ENCODE results near the gene PRKD1. TPM values are rescaled to one million over a fixed set of nuclear protein-coding genes. Genes with fewer than 3 reads are reported as not detected.

The PRKD1 gene
- total and polyA plus RNA-seq, 2 of the 13 experiments (the other 11 are each of a cell fraction or from before 2014, with no cell fraction given): 0.22 to 1.3 TPM

DNA sequence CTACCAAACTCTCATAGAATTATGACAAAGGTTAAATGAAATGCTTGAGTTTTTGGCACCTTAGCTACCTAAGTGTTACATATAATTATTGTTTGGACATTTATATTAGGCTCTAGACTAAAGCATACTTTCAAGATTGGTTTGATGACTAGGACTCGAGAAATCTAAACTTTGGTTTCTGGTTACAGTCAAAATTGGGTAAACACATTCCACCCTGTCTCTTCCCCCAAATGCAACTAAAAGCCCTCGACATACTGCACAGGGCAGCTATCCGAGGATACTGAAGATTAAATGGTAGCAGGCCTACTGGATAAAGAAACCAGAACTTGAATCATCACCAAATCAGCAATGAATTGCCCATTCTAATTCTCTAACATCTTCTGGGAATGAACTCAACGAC, 369.1 kb downstream of the PRKD1 start:
- ChIA-PET POLR2A (no interaction called here), CTCF (ENCODE audit: low intra/inter-chr PET ratio, low total read pairs) (no interaction called here)
- H3K27ac ChIP-seq (ENCODE audit: extremely low read length, insufficient read depth, low read length): no peak overlapping the region
- no peak overlapping the region for H3K4me2 ChIP-seq (ENCODE audit: low read depth, low read length)
- H2AFZ ChIP-seq (ENCODE audit: low read length): no peak overlapping the region
- H3K9ac ChIP-seq (ENCODE audit: insufficient read depth, low read depth, low read length): no peak overlapping the region
- TF ChIP-seq KDM2A (CRISPR knock-in tag; IDR thresholded peaks at IDR 0.05; ENCODE audit: borderline replicate concordance, low read depth): no peak
- TF ChIP-seq, protein P1, sequence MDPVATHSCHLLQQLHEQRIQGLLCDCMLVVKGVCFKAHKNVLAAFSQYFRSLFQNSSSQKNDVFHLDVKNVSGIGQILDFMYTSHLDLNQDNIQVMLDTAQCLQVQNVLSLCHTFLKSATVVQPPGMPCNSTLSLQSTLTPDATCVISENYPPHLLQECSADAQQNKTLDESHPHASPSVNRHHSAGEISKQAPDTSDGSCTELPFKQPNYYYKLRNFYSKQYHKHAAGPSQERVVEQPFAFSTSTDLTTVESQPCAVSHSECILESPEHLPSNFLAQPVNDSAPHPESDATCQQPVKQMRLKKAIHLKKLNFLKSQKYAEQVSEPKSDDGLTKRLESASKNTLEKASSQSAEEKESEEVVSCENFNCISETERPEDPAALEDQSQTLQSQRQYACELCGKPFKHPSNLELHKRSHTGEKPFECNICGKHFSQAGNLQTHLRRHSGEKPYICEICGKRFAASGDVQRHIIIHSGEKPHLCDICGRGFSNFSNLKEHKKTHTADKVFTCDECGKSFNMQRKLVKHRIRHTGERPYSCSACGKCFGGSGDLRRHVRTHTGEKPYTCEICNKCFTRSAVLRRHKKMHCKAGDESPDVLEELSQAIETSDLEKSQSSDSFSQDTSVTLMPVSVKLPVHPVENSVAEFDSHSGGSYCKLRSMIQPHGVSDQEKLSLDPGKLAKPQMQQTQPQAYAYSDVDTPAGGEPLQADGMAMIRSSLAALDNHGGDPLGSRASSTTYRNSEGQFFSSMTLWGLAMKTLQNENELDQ (CRISPR knock-in tag; IDR thresholded peaks at IDR 0.05; ENCODE audit: borderline replicate concordance): no peak
- TF ChIP-seq EZH2 (conservative IDR thresholded peaks at IDR 0.05; ENCODE audit: low read depth, low read length): no peak
- no peak for TF ChIP-seq KMT2A (CRISPR knock-in tag; IDR thresholded peaks at IDR 0.05)
- TF ChIP-seq, protein P2, sequence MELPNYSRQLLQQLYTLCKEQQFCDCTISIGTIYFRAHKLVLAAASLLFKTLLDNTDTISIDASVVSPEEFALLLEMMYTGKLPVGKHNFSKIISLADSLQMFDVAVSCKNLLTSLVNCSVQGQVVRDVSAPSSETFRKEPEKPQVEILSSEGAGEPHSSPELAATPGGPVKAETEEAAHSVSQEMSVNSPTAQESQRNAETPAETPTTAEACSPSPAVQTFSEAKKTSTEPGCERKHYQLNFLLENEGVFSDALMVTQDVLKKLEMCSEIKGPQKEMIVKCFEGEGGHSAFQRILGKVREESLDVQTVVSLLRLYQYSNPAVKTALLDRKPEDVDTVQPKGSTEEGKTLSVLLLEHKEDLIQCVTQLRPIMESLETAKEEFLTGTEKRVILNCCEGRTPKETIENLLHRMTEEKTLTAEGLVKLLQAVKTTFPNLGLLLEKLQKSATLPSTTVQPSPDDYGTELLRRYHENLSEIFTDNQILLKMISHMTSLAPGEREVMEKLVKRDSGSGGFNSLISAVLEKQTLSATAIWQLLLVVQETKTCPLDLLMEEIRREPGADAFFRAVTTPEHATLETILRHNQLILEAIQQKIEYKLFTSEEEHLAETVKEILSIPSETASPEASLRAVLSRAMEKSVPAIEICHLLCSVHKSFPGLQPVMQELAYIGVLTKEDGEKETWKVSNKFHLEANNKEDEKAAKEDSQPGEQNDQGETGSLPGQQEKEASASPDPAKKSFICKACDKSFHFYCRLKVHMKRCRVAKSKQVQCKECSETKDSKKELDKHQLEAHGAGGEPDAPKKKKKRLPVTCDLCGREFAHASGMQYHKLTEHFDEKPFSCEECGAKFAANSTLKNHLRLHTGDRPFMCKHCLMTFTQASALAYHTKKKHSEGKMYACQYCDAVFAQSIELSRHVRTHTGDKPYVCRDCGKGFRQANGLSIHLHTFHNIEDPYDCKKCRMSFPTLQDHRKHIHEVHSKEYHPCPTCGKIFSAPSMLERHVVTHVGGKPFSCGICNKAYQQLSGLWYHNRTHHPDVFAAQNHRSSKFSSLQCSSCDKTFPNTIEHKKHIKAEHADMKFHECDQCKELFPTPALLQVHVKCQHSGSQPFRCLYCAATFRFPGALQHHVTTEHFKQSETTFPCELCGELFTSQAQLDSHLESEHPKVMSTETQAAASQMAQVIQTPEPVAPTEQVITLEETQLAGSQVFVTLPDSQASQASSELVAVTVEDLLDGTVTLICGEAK (IDR thresholded peaks at IDR 0.05): no peak
- TF ChIP-seq, protein P2 (CRISPR knock-in tag; IDR thresholded peaks at IDR 0.05): no peak
- TF ChIP-seq ZNF557 (CRISPR knock-in tag; IDR thresholded peaks at IDR 0.05): no peak
- TF ChIP-seq XRCC5 (optimal IDR thresholded peaks at IDR 0.05; ENCODE audit: low read length): no peak
- TF ChIP-seq NFIB (CRISPR knock-in tag; IDR thresholded peaks at IDR 0.05; ENCODE audit: borderline replicate concordance): no peak
- no peak for TF ChIP-seq KLF11 (CRISPR knock-in tag; IDR thresholded peaks at IDR 0.05)
- TF ChIP-seq, protein P3, sequence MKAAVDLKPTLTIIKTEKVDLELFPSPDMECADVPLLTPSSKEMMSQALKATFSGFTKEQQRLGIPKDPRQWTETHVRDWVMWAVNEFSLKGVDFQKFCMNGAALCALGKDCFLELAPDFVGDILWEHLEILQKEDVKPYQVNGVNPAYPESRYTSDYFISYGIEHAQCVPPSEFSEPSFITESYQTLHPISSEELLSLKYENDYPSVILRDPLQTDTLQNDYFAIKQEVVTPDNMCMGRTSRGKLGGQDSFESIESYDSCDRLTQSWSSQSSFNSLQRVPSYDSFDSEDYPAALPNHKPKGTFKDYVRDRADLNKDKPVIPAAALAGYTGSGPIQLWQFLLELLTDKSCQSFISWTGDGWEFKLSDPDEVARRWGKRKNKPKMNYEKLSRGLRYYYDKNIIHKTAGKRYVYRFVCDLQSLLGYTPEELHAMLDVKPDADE (CRISPR knock-in tag; IDR thresholded peaks at IDR 0.05): no peak
- TF ChIP-seq AHR (CRISPR knock-in tag; IDR thresholded peaks at IDR 0.05): no peak
- no peak for TF ChIP-seq MAF1 (CRISPR knock-in tag; IDR thresholded peaks at IDR 0.05; ENCODE audit: borderline replicate concordance)
- no peaks in the 10 kb centered on the region for H3K36me3 ChIP-seq (replicated peaks in 1 of 2; ENCODE audit: control insufficient read depth in 1 of 2, insufficient read depth in 2 of 2, low read length in 2 of 2)
- no peak for FAIRE-seq
- H3K4me3 ChIP-seq (replicated peaks in 1 of 3; ENCODE audit: insufficient read depth in 1 of 3, low read depth in 2 of 3, low read length in 3 of 3): no peak overlapping the region
- no peaks in the 10 kb centered on the region for H3K4me1 ChIP-seq (ENCODE audit: insufficient read depth, low read length)
- 8% methylated on average over 4 of the region's 4 CpGs for WGBS (ENCODE audit: low lambda C conversion rate)
- ATAC-seq: no peak
- in situ Hi-C loops (cut with HindIII; ENCODE audit: extremely low pct_ligation_motif_present, low pct_unique_long_range_greater_than_20kb): loop anchor here (10.0 kb wide), 1 partner anchor 446 kb away; no protein-coding TSS in a partner anchor
- no peak for DNase-seq (ENCODE audit: low spot score)
- no peaks in the 10 kb centered on the region for H4K20me1 ChIP-seq (ENCODE audit: insufficient read depth, low read length)
- no TSS peak for BruUV-seq (replicated peaks)
- H3K79me2 ChIP-seq (ENCODE audit: insufficient read depth, low read length): no peaks in the 10 kb centered on the region
- no peaks in the 10 kb centered on the region for H3K27me3 ChIP-seq (ENCODE audit: control insufficient read depth in 1 of 2, insufficient read depth in 2 of 2, low read length in 2 of 2)
- intact Hi-C loops (cut with micrococcal nuclease; ENCODE audit: unreplicated experiment): no loop called here
- peaks cover 49% of the 10 kb centered on the region for H3K9me3 ChIP-seq (ENCODE audit: low read length)

Data from HepG2 (cell line).